HL-60 (cell line): ENCODE results near the gene MLXIP.

Experiments
- DNase-seq, 2 experiments: peaks; one replicate each; pipeline ENCODE4 v3.0.0-alpha.2; 2010 to 2020; ENCODE audit warnings: low read depth in 1 of 2, low spot score in 1 of 2
- H3K27ac ChIP-seq: fragments of 250-450 bp; sonication (Bioruptor Pico); replicated peaks from 2 replicates; pipeline ENCODE4 v1.5.1; 2020; ENCODE audit warnings: mild to moderate bottlenecking, moderate library complexity
- H3K27me3 ChIP-seq: fragments of 250-450 bp; sonication (Bioruptor Pico); 2 replicates; pipeline ENCODE4 v1.5.1; 2021; ENCODE audit warnings: mild to moderate bottlenecking, moderate library complexity; ENCODE audit not compliant: insufficient read depth, poor library complexity, severe bottlenecking
- H3K4me3 ChIP-seq: replicated peaks from 2 replicates; pipeline ENCODE4 v1.5.1; 2011; ENCODE audit warnings: mild to moderate bottlenecking, control low read depth, low read length; ENCODE audit not compliant: insufficient read depth
- CTCF ChIP-seq: IDR thresholded peaks from one replicate; pipeline ENCODE4 v1.5.1; 2011; ENCODE audit warnings: low read length, control low read depth, inconsistent platforms; ENCODE audit not compliant: insufficient read depth
- GABPA ChIP-seq: IDR thresholded peaks from 2 replicates; pipeline ENCODE4 v1.6.1; 2012; ENCODE audit warnings: low read depth
- POLR2AphosphoS5 ChIP-seq: IDR thresholded peaks from 2 replicates; pipeline ENCODE4 v1.6.1; 2012; ENCODE audit warnings: low read depth
- REST ChIP-seq: IDR thresholded peaks from 2 replicates; pipeline ENCODE4 v1.6.1; 2012; ENCODE audit warnings: low read depth; ENCODE audit not compliant: insufficient replicate concordance
- SPI1 ChIP-seq: IDR thresholded peaks from 2 replicates; pipeline ENCODE4 v1.6.1; 2012; ENCODE audit warnings: low read depth, mild to moderate bottlenecking, borderline replicate concordance

MLXIP gene

DNA sequence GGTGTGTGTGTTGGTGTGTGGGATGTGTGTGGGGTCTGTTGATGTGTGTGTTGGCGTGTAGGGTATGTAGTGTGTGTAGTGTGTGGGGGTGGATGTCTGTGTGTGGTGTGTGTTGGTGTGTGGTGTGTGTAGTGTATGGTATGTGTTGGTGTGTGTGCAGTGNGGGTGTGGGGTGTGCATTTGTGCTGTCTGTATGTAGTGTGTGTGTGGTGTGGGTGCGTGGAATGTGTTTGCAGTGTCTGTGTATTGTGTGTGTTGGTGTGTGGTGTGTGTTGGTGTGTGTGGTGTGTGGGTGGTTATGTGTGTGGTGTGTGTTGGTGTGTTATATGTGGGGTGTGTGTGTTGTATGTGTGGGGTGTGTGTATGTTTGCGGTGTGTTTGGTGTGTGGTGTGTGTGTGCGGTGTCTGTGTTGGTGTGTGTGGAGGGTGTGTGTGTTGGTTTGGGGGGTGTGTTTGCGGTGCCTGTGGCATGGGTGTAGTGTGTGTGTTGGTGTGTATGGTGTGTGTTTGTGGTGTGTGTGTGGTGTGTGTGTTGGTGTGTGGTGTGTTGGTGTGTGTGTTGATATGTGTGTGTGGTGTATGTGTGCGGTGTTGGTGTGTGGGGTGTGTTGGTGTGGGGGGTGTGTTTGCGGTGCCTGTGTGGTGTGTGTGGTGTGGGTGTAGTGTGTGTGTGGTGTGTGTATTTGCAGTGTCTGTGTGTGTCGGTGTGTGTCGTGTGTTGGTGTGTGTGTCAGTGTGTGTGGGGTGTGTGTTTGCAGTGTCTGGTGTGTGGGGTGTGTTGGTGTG, 14.7 kb downstream of the MLXIP start:
- Histone ChIP-seq H3K4me3 (no peak overlapping the region), H3K27me3 (no peaks in the 10 kb centered on the region), H3K27ac (no peak overlapping the region)
- TF ChIP-seq SPI1 (no peak), GABPA (no peak), REST (no peak)
- DNase-seq: no peak

DNA sequence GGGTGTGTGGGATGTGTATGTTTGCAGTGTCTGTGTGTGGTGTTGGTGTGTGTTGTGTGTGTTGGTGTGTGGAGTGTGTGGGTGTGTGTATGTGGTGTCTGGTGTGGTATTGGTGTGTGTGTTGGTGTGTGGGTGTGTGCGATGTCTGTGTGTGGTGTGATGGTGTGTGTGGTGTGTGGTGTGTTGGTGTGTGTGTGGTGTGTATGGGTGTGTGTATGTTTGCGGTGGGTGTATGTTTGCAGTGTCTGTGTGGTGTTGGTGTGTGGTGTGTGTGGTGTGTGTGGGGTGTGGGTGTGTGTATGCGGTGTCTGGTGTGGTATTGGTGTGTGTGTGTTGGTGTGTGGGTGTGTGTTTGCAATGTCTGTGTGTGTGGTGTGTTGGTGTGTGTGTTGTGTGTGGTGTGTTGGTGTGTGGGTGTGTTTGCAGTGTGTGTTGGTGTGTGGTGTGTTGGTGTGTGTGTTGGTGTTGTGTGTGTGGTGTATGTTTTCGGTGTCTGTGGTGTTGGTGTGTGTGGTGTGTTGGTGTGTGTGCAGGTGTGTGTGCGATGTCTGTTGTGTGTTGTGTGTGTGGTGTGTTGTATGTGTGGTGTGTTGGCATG, 15.7 kb downstream of the MLXIP start:
- Histone ChIP-seq H3K27ac (no peak overlapping the region), H3K27me3 (no peaks in the 10 kb centered on the region), H3K4me3 (no peak overlapping the region)
- no peak for TF ChIP-seq GABPA
- TF ChIP-seq CTCF: no peak
- no peak for TF ChIP-seq SPI1
- no peak for TF ChIP-seq REST
- TF ChIP-seq POLR2AphosphoS5: no peak
- no peak for DNase-seq

- Histone ChIP-seq H3K27me3 (no peaks in the 10 kb centered on the region), H3K27ac (no peak overlapping the region), H3K4me3 (no peak overlapping the region)
- TF ChIP-seq POLR2AphosphoS5 (no peak), REST (no peak), GABPA (no peak), SPI1 (no peak), CTCF (no peak)
- no peak for DNase-seq
Measured at GRCh38 chr12:122094735-122095631, 16.4 kb downstream of the MLXIP start.
